Neural progenitor cell (in vitro differentiated cells): ENCODE measurements around the gene ZSCAN5A.

Experiments
- CTCF ChIP-seq: fragments of 200-600 bp; sonication (generic); IDR thresholded peaks from 2 replicates; pipeline ENCODE4 v1.5.1; 2017; ENCODE audit warnings: antibody characterized with exemption, mild to moderate bottlenecking
- EZH2 ChIP-seq: fragments of 200-600 bp; sonication (generic); IDR thresholded peaks from 2 replicates; pipeline ENCODE4 v1.6.1; 2017; ENCODE audit warnings: antibody characterized with exemption, mild to moderate bottlenecking, moderate library complexity

DNA sequence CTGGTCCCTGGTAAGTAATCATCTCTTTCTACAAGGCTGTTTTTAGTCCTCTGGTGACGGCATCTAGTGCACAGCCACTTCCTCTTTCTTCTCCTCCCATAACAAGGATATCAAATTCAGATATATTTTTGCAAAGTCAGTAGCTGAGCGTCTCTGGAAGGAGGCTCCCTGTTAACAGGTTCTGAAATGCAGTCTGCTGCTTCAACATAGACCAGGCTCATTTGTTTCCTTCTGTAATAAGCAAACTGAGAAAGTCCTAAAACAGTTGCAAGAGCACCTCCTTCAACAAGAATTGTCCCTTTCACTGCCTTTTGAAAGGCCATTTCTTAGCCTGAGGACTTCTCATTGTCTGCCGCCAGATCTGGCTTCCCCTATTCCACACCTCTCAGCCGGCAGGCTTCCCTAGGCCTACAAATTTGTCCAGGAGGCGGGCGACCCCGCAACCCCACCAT, 7.4 kb upstream of the ZSCAN5A start:
- TF ChIP-seq EZH2 (no peak), CTCF (no peak)
